Measurements from ENCODE around the gene ENG.

The ENG gene

DNA sequence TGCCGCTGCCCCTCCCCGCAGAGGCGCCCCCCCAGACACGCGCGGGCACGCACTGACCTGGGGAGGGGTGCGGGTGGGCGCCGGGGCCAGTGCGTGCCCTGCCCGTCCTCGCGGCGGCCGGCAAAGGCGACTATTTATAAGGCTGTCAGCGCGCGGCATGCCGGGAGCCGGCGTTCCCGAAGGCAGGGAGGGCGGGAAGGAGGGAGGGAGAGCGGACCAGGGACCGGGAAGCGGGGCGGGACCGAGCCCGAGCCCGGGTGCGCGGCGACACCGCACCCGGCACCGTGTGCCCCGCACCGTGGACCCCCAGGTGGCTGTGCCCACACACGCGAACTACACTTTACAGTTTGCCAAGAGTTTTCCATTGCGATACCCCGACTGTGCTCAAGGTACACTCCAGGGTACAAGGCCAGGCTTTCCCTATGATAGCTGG is 23.1 kb upstream of the ENG start, which contains the start of gene AK1 (continued):
- TF ChIP-seq ZNF530 (tag by site-specific recombination; IDR thresholded peaks at IDR 0.05; ENCODE audit: low read depth) (no peak), ZFP37 (tag by site-specific recombination; IDR thresholded peaks at IDR 0.05) (0 out of 2 replicates have a peak, but pooled peaks have one; percentile 20), ZXDB (tag by site-specific recombination; IDR thresholded peaks at IDR 0.05) (0 out of 2 replicates have a peak, but pooled peaks have one; percentile 11), IKZF3 (tag by site-specific recombination; IDR thresholded peaks at IDR 0.05) (peak; percentile 92), ZNF600 (tag by site-specific recombination; IDR thresholded peaks at IDR 0.05) (no peak), ZBTB20 (tag by site-specific recombination; IDR thresholded peaks at IDR 0.05) (peak; percentile 23; the same call in 1 of the 2 replicates), SP2 (tag by site-specific recombination; IDR thresholded peaks at IDR 0.05) (peak; percentile 76), ZBTB8A (tag by site-specific recombination; IDR thresholded peaks at IDR 0.05) (no peak), YY1 (tag by site-specific recombination; IDR thresholded peaks at IDR 0.05) (no peak), ZNF184 (tag by site-specific recombination; IDR thresholded peaks at IDR 0.05) (no peak), ZNF366 (tag by site-specific recombination; conservative IDR thresholded peaks at IDR 0.05) (peak; percentile 86), ZNF658 (tag by site-specific recombination; IDR thresholded peaks at IDR 0.05) (no peak), ZNF660 (tag by site-specific recombination; IDR thresholded peaks at IDR 0.05) (peak; percentile 92), ZNF585B (tag by site-specific recombination; IDR thresholded peaks at IDR 0.05) (no peak), ZNF514 (tag by site-specific recombination; IDR thresholded peaks at IDR 0.05) (no peak), ZFP41 (tag by site-specific recombination; IDR thresholded peaks at IDR 0.05; ENCODE audit: borderline replicate concordance) (no peak), ZNF341 (tag by site-specific recombination; IDR thresholded peaks at IDR 0.05; ENCODE audit: low read depth) (peak; percentile 70)
- TF ChIP-seq, protein P1, sequence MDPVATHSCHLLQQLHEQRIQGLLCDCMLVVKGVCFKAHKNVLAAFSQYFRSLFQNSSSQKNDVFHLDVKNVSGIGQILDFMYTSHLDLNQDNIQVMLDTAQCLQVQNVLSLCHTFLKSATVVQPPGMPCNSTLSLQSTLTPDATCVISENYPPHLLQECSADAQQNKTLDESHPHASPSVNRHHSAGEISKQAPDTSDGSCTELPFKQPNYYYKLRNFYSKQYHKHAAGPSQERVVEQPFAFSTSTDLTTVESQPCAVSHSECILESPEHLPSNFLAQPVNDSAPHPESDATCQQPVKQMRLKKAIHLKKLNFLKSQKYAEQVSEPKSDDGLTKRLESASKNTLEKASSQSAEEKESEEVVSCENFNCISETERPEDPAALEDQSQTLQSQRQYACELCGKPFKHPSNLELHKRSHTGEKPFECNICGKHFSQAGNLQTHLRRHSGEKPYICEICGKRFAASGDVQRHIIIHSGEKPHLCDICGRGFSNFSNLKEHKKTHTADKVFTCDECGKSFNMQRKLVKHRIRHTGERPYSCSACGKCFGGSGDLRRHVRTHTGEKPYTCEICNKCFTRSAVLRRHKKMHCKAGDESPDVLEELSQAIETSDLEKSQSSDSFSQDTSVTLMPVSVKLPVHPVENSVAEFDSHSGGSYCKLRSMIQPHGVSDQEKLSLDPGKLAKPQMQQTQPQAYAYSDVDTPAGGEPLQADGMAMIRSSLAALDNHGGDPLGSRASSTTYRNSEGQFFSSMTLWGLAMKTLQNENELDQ (tag by site-specific recombination; IDR thresholded peaks at IDR 0.05; ENCODE audit: low read depth) = no peak
- TF ChIP-seq, protein P2, sequence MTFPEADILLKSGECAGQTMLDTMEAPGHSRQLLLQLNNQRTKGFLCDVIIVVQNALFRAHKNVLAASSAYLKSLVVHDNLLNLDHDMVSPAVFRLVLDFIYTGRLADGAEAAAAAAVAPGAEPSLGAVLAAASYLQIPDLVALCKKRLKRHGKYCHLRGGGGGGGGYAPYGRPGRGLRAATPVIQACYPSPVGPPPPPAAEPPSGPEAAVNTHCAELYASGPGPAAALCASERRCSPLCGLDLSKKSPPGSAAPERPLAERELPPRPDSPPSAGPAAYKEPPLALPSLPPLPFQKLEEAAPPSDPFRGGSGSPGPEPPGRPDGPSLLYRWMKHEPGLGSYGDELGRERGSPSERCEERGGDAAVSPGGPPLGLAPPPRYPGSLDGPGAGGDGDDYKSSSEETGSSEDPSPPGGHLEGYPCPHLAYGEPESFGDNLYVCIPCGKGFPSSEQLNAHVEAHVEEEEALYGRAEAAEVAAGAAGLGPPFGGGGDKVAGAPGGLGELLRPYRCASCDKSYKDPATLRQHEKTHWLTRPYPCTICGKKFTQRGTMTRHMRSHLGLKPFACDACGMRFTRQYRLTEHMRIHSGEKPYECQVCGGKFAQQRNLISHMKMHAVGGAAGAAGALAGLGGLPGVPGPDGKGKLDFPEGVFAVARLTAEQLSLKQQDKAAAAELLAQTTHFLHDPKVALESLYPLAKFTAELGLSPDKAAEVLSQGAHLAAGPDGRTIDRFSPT (tag by site-specific recombination; IDR thresholded peaks at IDR 0.05) = no peak
- TF ChIP-seq, protein P3, sequence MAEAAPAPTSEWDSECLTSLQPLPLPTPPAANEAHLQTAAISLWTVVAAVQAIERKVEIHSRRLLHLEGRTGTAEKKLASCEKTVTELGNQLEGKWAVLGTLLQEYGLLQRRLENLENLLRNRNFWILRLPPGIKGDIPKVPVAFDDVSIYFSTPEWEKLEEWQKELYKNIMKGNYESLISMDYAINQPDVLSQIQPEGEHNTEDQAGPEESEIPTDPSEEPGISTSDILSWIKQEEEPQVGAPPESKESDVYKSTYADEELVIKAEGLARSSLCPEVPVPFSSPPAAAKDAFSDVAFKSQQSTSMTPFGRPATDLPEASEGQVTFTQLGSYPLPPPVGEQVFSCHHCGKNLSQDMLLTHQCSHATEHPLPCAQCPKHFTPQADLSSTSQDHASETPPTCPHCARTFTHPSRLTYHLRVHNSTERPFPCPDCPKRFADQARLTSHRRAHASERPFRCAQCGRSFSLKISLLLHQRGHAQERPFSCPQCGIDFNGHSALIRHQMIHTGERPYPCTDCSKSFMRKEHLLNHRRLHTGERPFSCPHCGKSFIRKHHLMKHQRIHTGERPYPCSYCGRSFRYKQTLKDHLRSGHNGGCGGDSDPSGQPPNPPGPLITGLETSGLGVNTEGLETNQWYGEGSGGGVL (tag by site-specific recombination; IDR thresholded peaks at IDR 0.05) = peak; percentile 66
- TF ChIP-seq, protein P4, sequence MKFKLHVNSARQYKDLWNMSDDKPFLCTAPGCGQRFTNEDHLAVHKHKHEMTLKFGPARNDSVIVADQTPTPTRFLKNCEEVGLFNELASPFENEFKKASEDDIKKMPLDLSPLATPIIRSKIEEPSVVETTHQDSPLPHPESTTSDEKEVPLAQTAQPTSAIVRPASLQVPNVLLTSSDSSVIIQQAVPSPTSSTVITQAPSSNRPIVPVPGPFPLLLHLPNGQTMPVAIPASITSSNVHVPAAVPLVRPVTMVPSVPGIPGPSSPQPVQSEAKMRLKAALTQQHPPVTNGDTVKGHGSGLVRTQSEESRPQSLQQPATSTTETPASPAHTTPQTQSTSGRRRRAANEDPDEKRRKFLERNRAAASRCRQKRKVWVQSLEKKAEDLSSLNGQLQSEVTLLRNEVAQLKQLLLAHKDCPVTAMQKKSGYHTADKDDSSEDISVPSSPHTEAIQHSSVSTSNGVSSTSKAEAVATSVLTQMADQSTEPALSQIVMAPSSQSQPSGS (tag by site-specific recombination; IDR thresholded peaks at IDR 0.05; ENCODE audit: low read depth) = no peak
- TF ChIP-seq, protein P5, sequence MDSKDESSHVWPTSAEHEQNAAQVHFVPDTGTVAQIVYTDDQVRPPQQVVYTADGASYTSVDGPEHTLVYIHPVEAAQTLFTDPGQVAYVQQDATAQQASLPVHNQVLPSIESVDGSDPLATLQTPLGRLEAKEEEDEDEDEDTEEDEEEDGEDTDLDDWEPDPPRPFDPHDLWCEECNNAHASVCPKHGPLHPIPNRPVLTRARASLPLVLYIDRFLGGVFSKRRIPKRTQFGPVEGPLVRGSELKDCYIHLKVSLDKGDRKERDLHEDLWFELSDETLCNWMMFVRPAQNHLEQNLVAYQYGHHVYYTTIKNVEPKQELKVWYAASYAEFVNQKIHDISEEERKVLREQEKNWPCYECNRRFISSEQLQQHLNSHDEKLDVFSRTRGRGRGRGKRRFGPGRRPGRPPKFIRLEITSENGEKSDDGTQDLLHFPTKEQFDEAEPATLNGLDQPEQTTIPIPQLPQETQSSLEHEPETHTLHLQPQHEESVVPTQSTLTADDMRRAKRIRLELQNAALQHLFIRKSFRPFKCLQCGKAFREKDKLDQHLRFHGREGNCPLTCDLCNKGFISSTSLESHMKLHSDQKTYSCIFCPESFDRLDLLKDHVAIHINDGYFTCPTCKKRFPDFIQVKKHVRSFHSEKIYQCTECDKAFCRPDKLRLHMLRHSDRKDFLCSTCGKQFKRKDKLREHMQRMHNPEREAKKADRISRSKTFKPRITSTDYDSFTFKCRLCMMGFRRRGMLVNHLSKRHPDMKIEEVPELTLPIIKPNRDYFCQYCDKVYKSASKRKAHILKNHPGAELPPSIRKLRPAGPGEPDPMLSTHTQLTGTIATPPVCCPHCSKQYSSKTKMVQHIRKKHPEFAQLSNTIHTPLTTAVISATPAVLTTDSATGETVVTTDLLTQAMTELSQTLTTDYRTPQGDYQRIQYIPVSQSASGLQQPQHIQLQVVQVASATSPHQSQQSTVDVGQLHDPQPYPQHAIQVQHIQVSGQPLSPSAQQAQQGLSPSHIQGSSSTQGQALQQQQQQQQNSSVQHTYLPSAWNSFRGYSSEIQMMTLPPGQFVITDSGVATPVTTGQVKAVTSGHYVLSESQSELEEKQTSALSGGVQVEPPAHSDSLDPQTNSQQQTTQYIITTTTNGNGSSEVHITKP (tag by site-specific recombination; IDR thresholded peaks at IDR 0.05) = peak; percentile 91
- TF ChIP-seq, protein P6, sequence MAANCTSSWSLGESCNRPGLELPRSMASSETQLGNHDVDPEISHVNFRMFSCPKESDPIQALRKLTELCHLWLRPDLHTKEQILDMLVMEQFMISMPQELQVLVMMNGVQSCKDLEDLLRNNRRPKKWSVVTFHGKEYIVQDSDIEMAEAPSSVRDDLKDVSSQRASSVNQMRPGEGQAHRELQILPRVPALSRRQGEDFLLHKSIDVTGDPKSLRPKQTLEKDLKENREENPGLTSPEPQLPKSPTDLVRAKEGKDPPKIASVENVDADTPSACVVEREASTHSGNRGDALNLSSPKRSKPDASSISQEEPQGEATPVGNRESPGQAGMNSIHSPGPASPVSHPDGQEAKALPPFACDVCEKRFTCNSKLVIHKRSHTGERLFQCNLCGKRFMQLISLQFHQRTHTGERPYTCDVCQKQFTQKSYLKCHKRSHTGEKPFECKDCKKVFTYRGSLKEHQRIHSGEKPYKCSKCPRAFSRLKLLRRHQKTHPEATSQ (tag by site-specific recombination; IDR thresholded peaks at IDR 0.05) = no peak
- TF ChIP-seq, protein P7, sequence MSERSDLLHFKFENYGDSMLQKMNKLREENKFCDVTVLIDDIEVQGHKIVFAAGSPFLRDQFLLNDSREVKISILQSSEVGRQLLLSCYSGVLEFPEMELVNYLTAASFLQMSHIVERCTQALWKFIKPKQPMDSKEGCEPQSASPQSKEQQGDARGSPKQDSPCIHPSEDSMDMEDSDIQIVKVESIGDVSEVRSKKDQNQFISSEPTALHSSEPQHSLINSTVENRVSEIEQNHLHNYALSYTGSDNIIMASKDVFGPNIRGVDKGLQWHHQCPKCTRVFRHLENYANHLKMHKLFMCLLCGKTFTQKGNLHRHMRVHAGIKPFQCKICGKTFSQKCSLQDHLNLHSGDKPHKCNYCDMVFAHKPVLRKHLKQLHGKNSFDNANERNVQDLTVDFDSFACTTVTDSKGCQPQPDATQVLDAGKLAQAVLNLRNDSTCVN (tag by site-specific recombination; optimal IDR thresholded peaks at IDR 0.05) = peak; percentile 88
- TF ChIP-seq, protein P8, sequence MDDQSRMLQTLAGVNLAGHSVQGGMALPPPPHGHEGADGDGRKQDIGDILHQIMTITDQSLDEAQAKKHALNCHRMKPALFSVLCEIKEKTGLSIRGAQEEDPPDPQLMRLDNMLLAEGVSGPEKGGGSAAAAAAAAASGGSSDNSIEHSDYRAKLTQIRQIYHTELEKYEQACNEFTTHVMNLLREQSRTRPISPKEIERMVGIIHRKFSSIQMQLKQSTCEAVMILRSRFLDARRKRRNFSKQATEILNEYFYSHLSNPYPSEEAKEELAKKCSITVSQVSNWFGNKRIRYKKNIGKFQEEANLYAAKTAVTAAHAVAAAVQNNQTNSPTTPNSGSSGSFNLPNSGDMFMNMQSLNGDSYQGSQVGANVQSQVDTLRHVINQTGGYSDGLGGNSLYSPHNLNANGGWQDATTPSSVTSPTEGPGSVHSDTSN (CRISPR knock-in tag; IDR thresholded peaks at IDR 0.05) = peak; percentile 36; the same call in 1 of the 2 replicates

Data from HEK293 (cell line).